Endothelial cell of umbilical vein (primary cell): Measurements from ENCODE around the gene KRT6C. TPM values are rescaled to one million over a fixed set of nuclear protein-coding genes. Genes with fewer than 3 reads are reported as not detected.

ENCODE experiments used
- BruUV-seq: library from RNA; stranded (reverse); fragments of 400-500 nt; replicated peaks from 2 replicates; lab custom pipeline; 2021; lab: Mats Ljungman, UMichigan
- CTCF ChIA-PET: fragments of 300-600, 350-600 bp; sonication (Branson Sonifier 250); formaldehyde crosslinking; loops from one replicate; lab custom pipeline; 2021; ENCODE audit warnings: antibody characterized with exemption, inconsistent platforms; lab: Charles Lee
- POLR2A ChIA-PET: fragments of 300-600, 350-600 bp; sonication (Branson Sonifier 250); formaldehyde crosslinking; loops from one replicate; lab custom pipeline; 2021; ENCODE audit warnings: antibody characterized with exemption, inconsistent platforms; lab: Charles Lee
- DNase-seq: peaks from one replicate; pipeline ENCODE4 v3.0.0-alpha.2; 2011; ENCODE audit warnings: low read depth, low spot score
- FAIRE-seq: peaks from 2 replicates; lab custom pipeline; 2011; peaks lifted over from hg19 to GRCh38; lab: Jason Lieb, UNC
- H2AFZ ChIP-seq: 2 replicates; pipeline ENCODE4 v1.6.0; 2012; ENCODE audit warnings: low read depth, low read length, control low read depth, inconsistent platforms
- H3K27ac ChIP-seq: 2 replicates; pipeline ENCODE4 v1.5.1; 2011; ENCODE audit warnings: low read depth, mild to moderate bottlenecking, control low read depth, low read length, moderate library complexity; ENCODE audit not compliant: insufficient read depth
- H3K27me3 ChIP-seq, 2 experiments: 2 replicates each; pipeline versions ENCODE4 v1.6.0 to v1.6.1; 2011; ENCODE audit warnings: low read length in 2 of 2, mixed read lengths in 1 of 2; ENCODE audit not compliant: control insufficient read depth in 2 of 2, insufficient read depth in 2 of 2
- H3K36me3 ChIP-seq, 2 experiments: 2 replicates in 1 of 2; 3 replicates in 1 of 2; pipeline ENCODE4 v1.5.1; 2011; ENCODE audit warnings: low read length in 2 of 2, mild to moderate bottlenecking in 1 of 2, moderate library complexity in 1 of 2; ENCODE audit not compliant: control insufficient read depth in 2 of 2, insufficient read depth in 2 of 2; ENCODE audit errors: extremely low read depth in 1 of 2
- H3K4me1 ChIP-seq: 3 replicates; pipeline ENCODE4 v1.5.1; 2011; ENCODE audit warnings: mild to moderate bottlenecking, low read length; ENCODE audit not compliant: control insufficient read depth, insufficient read depth; ENCODE audit errors: extremely low read depth
- H3K4me2 ChIP-seq: 2 replicates; pipeline ENCODE4 v1.6.1; 2011; ENCODE audit warnings: low read length, control low read depth, mixed read lengths; ENCODE audit not compliant: insufficient read depth
- H3K4me3 ChIP-seq, 3 experiments: fragments of 200-600 bp in 1 of 3; sonication (generic), shearing (Covaris generic) in 1 of 3; replicated peaks in 1 of 3; 2 replicates each; pipeline ENCODE4 v1.5.1; 2011 to 2016; ENCODE audit warnings: control low read depth in 3 of 3, low read length in 3 of 3, mild to moderate bottlenecking in 2 of 3, inconsistent platforms in 1 of 3, low read depth in 1 of 3, moderate library complexity in 1 of 3; ENCODE audit not compliant: insufficient read depth in 1 of 3
- H3K79me2 ChIP-seq: 2 replicates; pipeline ENCODE4 v1.6.0; 2012; ENCODE audit warnings: low read length, inconsistent platforms; ENCODE audit not compliant: control insufficient read depth, insufficient read depth
- H3K9ac ChIP-seq: replicated peaks from 2 replicates; pipeline ENCODE3; 2011; ENCODE audit warnings: low read length, control low read depth; ENCODE audit not compliant: insufficient read depth; ENCODE audit errors: extremely low read depth
- H3K9me1 ChIP-seq: replicated peaks from 3 replicates; pipeline ENCODE4 v1.6.0; 2011; ENCODE audit warnings: mild to moderate bottlenecking, low read length; ENCODE audit not compliant: control insufficient read depth, insufficient read depth; ENCODE audit errors: extremely low read depth
- H3K9me3 ChIP-seq: replicated peaks from 2 replicates; pipeline ENCODE4 v1.5.1; 2012; ENCODE audit warnings: low read length, inconsistent platforms; ENCODE audit not compliant: control insufficient read depth, insufficient read depth
- H4K20me1 ChIP-seq: replicated peaks from 2 replicates; pipeline ENCODE3; 2011; ENCODE audit warnings: mild to moderate bottlenecking, low read length; ENCODE audit not compliant: control insufficient read depth, insufficient read depth; ENCODE audit errors: extremely low read depth
- EZH2 ChIP-seq: IDR thresholded peaks from 2 replicates; pipeline ENCODE4 v1.6.1; 2012; ENCODE audit warnings: borderline replicate concordance, low read depth, mild to moderate bottlenecking, moderate library complexity, low read length, inconsistent platforms; ENCODE audit not compliant: severe bottlenecking
- GATA2 ChIP-seq: IDR thresholded peaks from 2 replicates; pipeline ENCODE4 v1.7.0; 2011; ENCODE audit warnings: low read depth, mild to moderate bottlenecking, moderate library complexity, mixed read lengths, low read length; ENCODE audit not compliant: insufficient read length, insufficient read depth
- JUN ChIP-seq: IDR thresholded peaks from 2 replicates; pipeline ENCODE4 v1.6.1; 2011; ENCODE audit warnings: borderline replicate concordance, low read depth; ENCODE audit not compliant: insufficient read length, insufficient read depth
- MAX ChIP-seq: IDR thresholded peaks from 2 replicates; pipeline ENCODE4 v1.6.1; 2011; ENCODE audit not compliant: insufficient read depth, insufficient read length
- MYC ChIP-seq: IDR thresholded peaks from one replicate; pipeline ENCODE4 v1.6.1; 2011; ENCODE audit warnings: mild to moderate bottlenecking, low read depth, low read length
- POLR2A ChIP-seq: IDR thresholded peaks from 2 replicates; pipeline ENCODE4 v1.6.1; 2012; ENCODE audit warnings: low read depth, mild to moderate bottlenecking, control low read depth, low read length
- POLR2AphosphoS5 ChIP-seq: IDR thresholded peaks from 2 replicates; pipeline ENCODE4 v1.6.1; 2012; ENCODE audit warnings: low read depth, mild to moderate bottlenecking, control low read depth, low read length, moderate library complexity; ENCODE audit not compliant: insufficient read depth
- dilution Hi-C: fragments of 300-500 bp; cut with MboI; formaldehyde crosslinking; loops from one replicate; pipeline ENCODE4 v1.15.0; 2019; ENCODE audit warnings: low sequenced_read_pairs; ENCODE audit not compliant: extremely low pct_ligation_motif_present
- intact Hi-C: fragments of 100-400 bp; cut with micrococcal nuclease; formaldehyde crosslinking; loops from one replicate; pipeline ENCODE4 v1.10.0; 2022
- polyA plus RNA-seq, 4 experiments: library from polyadenylated mRNA; depleted of rRNA in 3 of 4; stranded (reverse) in 3 of 4; unstranded in 1 of 4; fragments of >200 nt; gene quantifications; 2 replicates each; pipeline versions ENCODE4 v1.2.1 to v1.2.3, GENCODE V29; 2011 to 2012; ENCODE audit warnings: missing spikeins in 1 of 4
- total RNA-seq: library from RNA; stranded (reverse); gene quantifications from 2 replicates; pipeline ENCODE4 v1.2.3, GENCODE V29; 2021

KRT6C gene
- total and polyA plus RNA-seq, 2 donors (not counting 3 experiments of a cell fraction or from before 2014, with no cell fraction given) = not detected

GRCh38 chr12:52495389-52495788 is 21.8 kb upstream of the KRT6C start:
- Histone ChIP-seq H3K79me2 (no peaks in the 10 kb centered on the region), H3K36me3 (no peaks in the 10 kb centered on the region), H2AFZ (no peak overlapping the region), H3K4me1 (no peaks in the 10 kb centered on the region), H4K20me1 (no peaks in the 10 kb centered on the region), H3K4me3 (no peak overlapping the region), H3K27me3 (peaks cover 9 to 10% of the 10 kb centered on the region in 2 experiments), H3K9me3 (no peaks in the 10 kb centered on the region), H3K4me2 (no peak overlapping the region), H3K9me1 (no peaks in the 10 kb centered on the region), H3K27ac (no peak overlapping the region), H3K9ac (no peak overlapping the region)
- intact Hi-C loops (no loop called here), dilution Hi-C loops (no loop called here)
- POLR2A ChIA-PET = no interaction called here
- no peak for TF ChIP-seq GATA2
- no peak for TF ChIP-seq MAX
- TF ChIP-seq POLR2A = no peak
- no peak for TF ChIP-seq JUN
- TF ChIP-seq POLR2AphosphoS5 = no peak
- TF ChIP-seq MYC = no peak
- no peak for TF ChIP-seq EZH2
- DNase-seq (no peak), FAIRE-seq (no peak)
- no TSS peak for BruUV-seq
- CTCF ChIA-PET = interaction anchor here (2.3 kb wide), 1 partner anchor 375 kb away, joined by 6 read pairs; no protein-coding TSS in a partner anchor

DNA sequence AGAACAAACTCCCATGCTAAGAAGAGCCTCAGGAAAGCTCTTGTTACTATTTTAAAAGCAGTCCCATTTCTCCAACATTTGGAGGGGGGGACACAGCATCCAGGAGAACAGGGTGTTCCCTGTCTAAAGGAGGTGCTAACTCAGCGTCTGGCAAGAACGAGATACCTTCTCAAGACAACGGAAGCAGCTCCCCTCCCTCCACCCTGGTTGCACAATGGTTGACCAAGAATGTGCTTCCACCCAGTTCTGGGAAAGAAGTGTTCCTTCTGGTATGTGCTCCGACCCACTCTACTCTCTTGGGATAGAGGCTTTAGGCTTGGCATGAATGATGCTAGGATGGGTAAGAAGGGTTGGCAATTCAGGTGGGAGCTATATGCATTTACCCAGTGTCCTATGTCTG is 20.9 kb upstream of the KRT6C start:
- CTCF ChIA-PET = interaction anchor here (2.3 kb wide), 1 partner anchor 376 kb away, joined by 6 read pairs; no protein-coding TSS in a partner anchor
- dilution Hi-C loops = no loop called here
- Histone ChIP-seq H3K9ac (no peak overlapping the region), H2AFZ (no peak overlapping the region), H3K4me1 (no peaks in the 10 kb centered on the region), H4K20me1 (no peaks in the 10 kb centered on the region), H3K9me1 (no peaks in the 10 kb centered on the region), H3K4me3 (no peak overlapping the region), H3K79me2 (no peaks in the 10 kb centered on the region), H3K36me3 (no peaks in the 10 kb centered on the region), H3K9me3 (no peaks in the 10 kb centered on the region), H3K27ac (no peak overlapping the region), H3K27me3 (peaks cover 6 to 10% of the 10 kb centered on the region in 2 experiments), H3K4me2 (no peak overlapping the region)
- FAIRE-seq = no peak
- no peak for DNase-seq
- intact Hi-C loops = no loop called here
- no peak for TF ChIP-seq GATA2
- POLR2A ChIA-PET = no interaction called here
- no TSS peak for BruUV-seq
